GM12878 (cell line): ENCODE measurements around the gene DDX39A. TPM values are rescaled to one million over a fixed set of nuclear protein-coding genes. Genes with fewer than 3 reads are reported as not detected.

Experiments
- ATAC-seq: fragments of 200-7000 bp; cut with Tn5 transposase; 3 replicates; pipeline ENCODE4 v1.9.1; 2020; ENCODE audit warnings: mild to moderate bottlenecking, moderate library complexity
- BruUV-seq: library from RNA; stranded (reverse); fragments of 400-500 nt; replicated peaks from 2 replicates; lab custom pipeline; 2021; lab: Mats Ljungman, UMichigan
- CTCF ChIA-PET: fragments of 300-600 bp; sonication (Branson Sonifier 250); formaldehyde crosslinking; extraction: SDS; loops from one replicate; lab custom pipeline; 2021; ENCODE audit warnings: inconsistent platforms; lab: Yijun Ruan, JAX
- POLR2A ChIA-PET: fragments of 350-600 bp; formaldehyde crosslinking; extraction: SDS; loops from one replicate; lab custom pipeline; 2021; ENCODE audit warnings: inconsistent platforms; lab: Charles Lee
- RAD21 ChIA-PET: fragments of 300-600 bp; sonication (Branson Sonifier 250); formaldehyde crosslinking; loops from one replicate; lab custom pipeline; 2023; ENCODE audit warnings: antibody characterized with exemption; ENCODE audit not compliant: unreplicated experiment; lab: Charles Lee
- SMC1A ChIA-PET: fragments of 300-600 bp; sonication (Branson Sonifier 250); formaldehyde crosslinking; loops from one replicate; lab custom pipeline; 2023; ENCODE audit not compliant: unreplicated experiment, uncharacterized antibody; lab: Charles Lee
- DNase-seq: peaks from one replicate; pipeline ENCODE4 v3.0.0-alpha.2; 2011; ENCODE audit warnings: low read depth, low spot score
- FAIRE-seq: peaks from 3 replicates; lab custom pipeline; 2011; peaks lifted over from hg19 to GRCh38; lab: Jason Lieb, UNC
- H2AFZ ChIP-seq: 2 replicates; pipeline ENCODE4 v1.6.0; 2011; ENCODE audit warnings: low read depth, low read length, control low read depth; ENCODE audit not compliant: control insufficient read depth
- H3K27ac ChIP-seq: 2 replicates; pipeline ENCODE4 v1.5.1; 2011; ENCODE audit warnings: control low read depth; ENCODE audit not compliant: control insufficient read depth, insufficient read depth
- H3K27me3 ChIP-seq, 2 experiments: replicated peaks in 1 of 2; 2 replicates each; pipeline versions ENCODE4 v1.6.0 to v1.6.1; 2011; ENCODE audit warnings: low read length in 1 of 2; ENCODE audit not compliant: control insufficient read depth in 2 of 2, insufficient read depth in 2 of 2
- H3K36me3 ChIP-seq, 2 experiments: 2 replicates each; pipeline ENCODE4 v1.5.1; 2011; ENCODE audit warnings: low read length in 1 of 2; ENCODE audit not compliant: control insufficient read depth in 2 of 2, insufficient read depth in 2 of 2
- H3K4me1 ChIP-seq: 2 replicates; pipeline ENCODE4 v1.6.1; 2011; ENCODE audit warnings: mild to moderate bottlenecking, low read length, moderate library complexity, mixed read lengths; ENCODE audit not compliant: control insufficient read depth, insufficient read depth
- H3K4me2 ChIP-seq: 2 replicates; pipeline ENCODE4 v1.6.0; 2011; ENCODE audit warnings: control low read depth; ENCODE audit not compliant: control insufficient read depth, insufficient read depth
- H3K4me3 ChIP-seq: fragments of 200-600 bp; sonication (generic); 2 replicates; pipeline ENCODE4 v1.5.1; 2016
- H3K79me2 ChIP-seq: 2 replicates; pipeline ENCODE4 v1.6.0; 2011; ENCODE audit warnings: low read length; ENCODE audit not compliant: control insufficient read depth, insufficient read depth
- H3K9ac ChIP-seq: 2 replicates; pipeline ENCODE4 v1.8.0; 2011; ENCODE audit warnings: low read length, control low read depth, mixed read lengths; ENCODE audit not compliant: control insufficient read depth, insufficient read depth
- H3K9me3 ChIP-seq: replicated peaks from 3 replicates; pipeline ENCODE4 v1.5.1; 2011; ENCODE audit warnings: mild to moderate bottlenecking, low read length; ENCODE audit not compliant: control insufficient read depth, insufficient read depth
- H4K20me1 ChIP-seq: 2 replicates; pipeline ENCODE4 v1.6.0; 2011; ENCODE audit not compliant: control insufficient read depth, insufficient read depth
- ASH2L ChIP-seq: fragments of 300-600, 200-600 bp; sonication (generic); IDR thresholded peaks from 2 replicates; pipeline ENCODE4 v1.6.1; 2017; ENCODE audit warnings: low read depth, mild to moderate bottlenecking, borderline replicate concordance
- CEBPB ChIP-seq, 2 experiments: fragments of 150-350 bp in 1 of 2; IDR thresholded peaks; 2 replicates each; pipeline ENCODE4 v1.6.1; 2012 to 2014; ENCODE audit warnings: low read depth in 2 of 2, low read length in 2 of 2, borderline replicate concordance in 1 of 2, inconsistent platforms in 1 of 2
- IRF5 ChIP-seq: fragments of 450-650 bp; IDR thresholded peaks from 2 replicates; pipeline ENCODE4 v1.6.1; 2017; ENCODE audit warnings: borderline replicate concordance
- LARP7 ChIP-seq: fragments of 450-650 bp; IDR thresholded peaks from 2 replicates; pipeline ENCODE4 v1.6.1; 2017; ENCODE audit warnings: mild to moderate bottlenecking
- MEF2B ChIP-seq: fragments of 450-650 bp; IDR thresholded peaks from 2 replicates; pipeline ENCODE4 v1.6.1; 2018; ENCODE audit warnings: mild to moderate bottlenecking, moderate library complexity; ENCODE audit not compliant: partially characterized antibody, poor library complexity, severe bottlenecking
- MYC ChIP-seq: IDR thresholded peaks from 2 replicates; pipeline ENCODE4 v1.6.1; 2011; ENCODE audit warnings: mild to moderate bottlenecking, low read length, moderate library complexity, inconsistent platforms; ENCODE audit not compliant: insufficient read depth, insufficient replicate concordance, insufficient read length, severe bottlenecking
- NKRF ChIP-seq: fragments of 450-650 bp; conservative IDR thresholded peaks from 2 replicates; pipeline ENCODE4 v1.6.1; 2017; ENCODE audit warnings: mild to moderate bottlenecking, moderate library complexity
- POU2F2 ChIP-seq: IDR thresholded peaks from 3 replicates; pipeline ENCODE4 v1.6.1; 2011; ENCODE audit warnings: low read depth, mild to moderate bottlenecking, low read length, borderline replicate concordance
- SPI1 ChIP-seq: IDR thresholded peaks from 2 replicates; pipeline ENCODE4 v1.6.1; 2011; ENCODE audit warnings: low read depth, mild to moderate bottlenecking, low read length, moderate library complexity, borderline replicate concordance; ENCODE audit not compliant: insufficient read depth
- TCF12 ChIP-seq: IDR thresholded peaks from 2 replicates; pipeline ENCODE4 v1.6.1; 2011; ENCODE audit warnings: low read depth, mild to moderate bottlenecking, low read length
- TCF3 ChIP-seq: IDR thresholded peaks from 2 replicates; pipeline ENCODE4 v1.6.1; 2012; ENCODE audit warnings: low read depth, mild to moderate bottlenecking, low read length, borderline replicate concordance; ENCODE audit not compliant: insufficient read depth
- YBX1 ChIP-seq: fragments of 450-650 bp; IDR thresholded peaks from 2 replicates; pipeline ENCODE4 v1.6.1; 2016; ENCODE audit warnings: antibody characterized with exemption
- ZBTB40 ChIP-seq: fragments of 450-650 bp; IDR thresholded peaks from 2 replicates; pipeline ENCODE4 v1.6.1; 2016; ENCODE audit warnings: mild to moderate bottlenecking, moderate library complexity, borderline replicate concordance
- WGBS: methylation state at CpG from one replicate; pipeline ENCODE4 v1.1.6; 2016; ENCODE audit warnings: low lambda C conversion rate; ENCODE audit not compliant: insufficient replicate concordance, insufficient coverage; ENCODE audit errors: missing lambda C conversion rate; 5-methylcytosine and 5-hydroxymethylcytosine counted together
- in situ Hi-C: fragments of 300-500 bp; cut with MboI; formaldehyde crosslinking; loops from 9 replicates; pipeline ENCODE4 v1.14.3; 2018; ENCODE audit warnings: mixed read lengths
- intact Hi-C: fragments of 100-400 bp; cut with micrococcal nuclease; formaldehyde crosslinking; loops from one replicate; pipeline ENCODE4 v1.14.2; 2022; ENCODE audit not compliant: unreplicated experiment
- polyA plus RNA-seq, 11 experiments: library from polyadenylated mRNA; depleted of rRNA in 4 of 11; unstranded in 6 of 11; stranded (reverse) in 5 of 11; fragments of >200 nt; fragmentation: Nextera tagmentation in 4 of 11; fragmentation: Illumina TruSeq in 1 of 11; extraction: Ambion mirVana in 4 of 11; extraction: Trizol in 1 of 11; gene quantifications; 1 replicate in 1 of 11; 2 replicates in 10 of 11; pipeline versions ENCODE4 v1.2.1 to v1.2.3, GENCODE V29; 2011 to 2016; ENCODE audit warnings: inconsistent platforms in 2 of 11, missing spikeins in 2 of 11, low read depth in 1 of 11
- total RNA-seq, 4 experiments: library from RNA; depleted of rRNA in 3 of 4; stranded (reverse); fragments of >200 nt in 3 of 4; fragmentation: Illumina TruSeq in 1 of 4; extraction: Trizol in 1 of 4; gene quantifications; 2 replicates each; pipeline versions ENCODE4 v1.2.1 to v1.2.3, GENCODE V29; 2013 to 2021

Gene DDX39A
- total and polyA plus RNA-seq, 10 of the 15 experiments (the other 5 are each of a cell fraction or from before 2014, with no cell fraction given) = 113 to 378 (median 224) TPM

GRCh38 chr19:14363183-14364097, 55.7 kb downstream of the DDX39A start:
- no peaks in the 10 kb centered on the region for H3K9me3 ChIP-seq
- H3K4me2 ChIP-seq = peak overlapping the region; percentile 87
- ChIA-PET CTCF (interaction anchor here (1.1 to 7.6 kb wide), 12 partner anchors 9 to 226 kb away, joined by 3 to 125 read pairs (median 6); partner anchors contain the start of genes ADGRE5, ASF1B and PKN1), SMC1A (interaction anchor here (1.0 to 17.2 kb wide), 10 partner anchors 9 to 117 kb away, joined by 3 to 297 read pairs (median 5); partner anchors contain the start of genes ADGRE5 and DDX39A), POLR2A (interaction anchor here (1.0 to 10.8 kb wide), 8 partner anchors 8 to 233 kb away, joined by 4 to 331 read pairs (median 6); partner anchors contain the start of gene ADGRE5), RAD21 (interaction anchor here (0.6 to 12.1 kb wide), 11 partner anchors 10 to 336 kb away, joined by 3 to 270 read pairs (median 4); partner anchors contain the start of genes ADGRE5 and PKN1)
- DNase-seq (no peak), FAIRE-seq (peak; percentile 88), ATAC-seq (peak; percentile 67)
- peaks cover 36% of the 10 kb centered on the region for H3K4me1 ChIP-seq
- in situ Hi-C loops = no loop called here
- peak overlapping the region; percentile 65 for H3K9ac ChIP-seq
- no peaks in the 10 kb centered on the region for H3K36me3 ChIP-seq
- no peaks in the 10 kb centered on the region for H4K20me1 ChIP-seq
- H3K27ac ChIP-seq = peak overlapping the region; percentile 72
- no TSS peak for BruUV-seq
- intact Hi-C loops = no loop called here
- peak overlapping the region; percentile 87 for H2AFZ ChIP-seq
- no peaks in the 10 kb centered on the region for H3K79me2 ChIP-seq
- H3K27me3 ChIP-seq = no peaks in the 10 kb centered on the region
- peak overlapping the region; percentile 73 for H3K4me3 ChIP-seq
- 1% methylated on average over 23 of the region's 35 CpGs for WGBS
- TF ChIP-seq TCF12 (no peak), YBX1 (no peak), ASH2L (no peak), SPI1 (no peak), IRF5 (no peak), CEBPB (IDR thresholded peaks at IDR 0.05; ENCODE audit: borderline replicate concordance in 1 of 2, low read depth in 2 of 2, low read length in 2 of 2) (no peak), MYC (no peak), POU2F2 (no peak), MEF2B (peak; percentile 51), NKRF (no peak), ZBTB40 (no peak), TCF3 (0 out of 2 replicates have a peak, but pooled peaks have one; percentile 32), LARP7 (no peak; the same call in 1 of the 2 replicates)
